Immature natural killer cell (primary cell): ENCODE results near the gene DSCAM. TPM values are rescaled to one million over a fixed set of nuclear protein-coding genes. Genes with fewer than 3 reads are reported as not detected.
A peak's percentile ranks its signal among the peaks of the same experiment; 100 is the strongest.

Source experiments
- DNase-seq, 3 donors: peaks; one replicate each; pipeline ENCODE4 v3.0.0; 2022; ENCODE audit warnings: mixed read lengths in 1 of 3
- H3K27ac Mint-ChIP-seq, 6 donors: one replicate each; pipeline ENCODE4 v1.8.0; 2020; ENCODE audit warnings: mixed read lengths in 6 of 6, mild to moderate bottlenecking in 5 of 6, inconsistent platforms in 4 of 6, moderate library complexity in 3 of 6
- H3K27me3 Mint-ChIP-seq, 3 donors: one replicate each; pipeline ENCODE4 v1.8.0; 2020 to 2021; ENCODE audit warnings: low read depth in 3 of 3, mild to moderate bottlenecking in 3 of 3, mixed read lengths in 3 of 3, moderate library complexity in 3 of 3, inconsistent platforms in 1 of 3
- H3K36me3 Mint-ChIP-seq, 3 donors: one replicate each; pipeline ENCODE4 v1.8.0; 2020; ENCODE audit warnings: mixed read lengths in 3 of 3, inconsistent platforms in 2 of 3, mild to moderate bottlenecking in 2 of 3
- H3K4me1 Mint-ChIP-seq, 2 donors: one replicate each; pipeline ENCODE4 v1.8.0; 2020; ENCODE audit warnings: inconsistent platforms in 2 of 2, mild to moderate bottlenecking in 2 of 2, mixed read lengths in 2 of 2, moderate library complexity in 1 of 2
- H3K4me3 Mint-ChIP-seq, 5 donors: one replicate each; pipeline ENCODE4 v1.8.0; 2020; ENCODE audit warnings: mild to moderate bottlenecking in 5 of 5, mixed read lengths in 5 of 5, inconsistent platforms in 3 of 5, moderate library complexity in 3 of 5
- H3K9me3 Mint-ChIP-seq, 6 donors: one replicate each; pipeline ENCODE4 v1.8.0; 2020; ENCODE audit warnings: mild to moderate bottlenecking in 6 of 6, mixed read lengths in 6 of 6, inconsistent platforms in 4 of 6, moderate library complexity in 3 of 6
- polyA plus RNA-seq, 3 donors: library from polyadenylated mRNA; unstranded; fragments of 300-500 nt; fragmentation: Illumina TruSeq; gene quantifications; one replicate each; pipeline ENCODE4 v1.2.3, GENCODE V29; 2021

The DSCAM gene
- polyA plus RNA-seq, 3 donors from 2014 or later: not detected

DNA sequence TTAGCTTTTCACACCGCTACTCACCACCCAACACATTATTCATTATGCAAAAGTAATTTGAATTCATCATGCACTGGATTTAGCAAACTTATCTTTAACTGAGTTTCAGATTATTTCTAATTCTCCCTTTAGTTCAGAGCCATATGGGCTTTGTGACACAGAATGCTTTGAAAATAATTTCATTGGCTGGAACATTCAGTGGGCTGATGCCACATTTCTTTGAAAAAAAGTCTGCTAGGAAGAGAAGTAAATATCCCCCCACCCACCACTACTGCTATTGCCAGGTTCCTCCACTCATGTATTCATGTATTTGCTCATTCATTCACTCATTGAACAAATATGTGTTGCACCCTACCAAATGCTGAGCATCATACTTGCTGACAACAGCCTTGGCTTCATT lies 280.5 kb downstream of the DSCAM start:
- Mint-ChIP-seq H3K4me3 (no peak overlapping the region), H3K9me3 (peaks cover 3 to 22% (median 14%) of the 10 kb centered on the region in 6 donors), H3K27me3 (peaks cover 0 to 2% (median 0%) of the 10 kb centered on the region in 3 donors), H3K27ac (no peak overlapping the region), H3K4me1 (no peaks in the 10 kb centered on the region), H3K36me3 (no peaks in the 10 kb centered on the region)
- no peak for DNase-seq

DNA sequence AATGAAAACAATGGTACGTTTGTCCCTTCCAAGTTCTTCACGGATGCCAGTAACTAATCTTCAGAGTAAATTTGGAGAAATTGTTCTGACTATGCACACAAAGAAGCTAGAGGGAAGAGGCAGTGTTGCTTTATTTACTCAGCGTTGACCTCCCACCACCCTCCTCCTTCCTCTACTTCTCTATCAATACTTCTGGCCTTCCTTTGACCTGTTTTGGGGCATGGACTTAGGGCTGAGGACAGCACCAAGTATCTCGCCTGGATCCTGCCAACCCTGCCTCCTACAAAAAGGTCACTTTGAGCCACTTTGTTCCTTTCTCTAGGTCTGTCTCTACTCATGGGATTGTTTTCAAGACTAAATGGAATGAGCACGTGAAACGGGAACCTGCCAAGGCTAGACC lies 282.6 kb downstream of the DSCAM start:
- Mint-ChIP-seq H3K36me3 (no peaks in the 10 kb centered on the region), H3K27ac (no peak overlapping the region), H3K4me3 (no peak overlapping the region), H3K27me3 (peaks cover 0 to 2% (median 0%) of the 10 kb centered on the region in 3 donors), H3K4me1 (no peaks in the 10 kb centered on the region), H3K9me3 (peaks cover 3 to 35% (median 12%) of the 10 kb centered on the region in 6 donors)
- no peak for DNase-seq

DNA sequence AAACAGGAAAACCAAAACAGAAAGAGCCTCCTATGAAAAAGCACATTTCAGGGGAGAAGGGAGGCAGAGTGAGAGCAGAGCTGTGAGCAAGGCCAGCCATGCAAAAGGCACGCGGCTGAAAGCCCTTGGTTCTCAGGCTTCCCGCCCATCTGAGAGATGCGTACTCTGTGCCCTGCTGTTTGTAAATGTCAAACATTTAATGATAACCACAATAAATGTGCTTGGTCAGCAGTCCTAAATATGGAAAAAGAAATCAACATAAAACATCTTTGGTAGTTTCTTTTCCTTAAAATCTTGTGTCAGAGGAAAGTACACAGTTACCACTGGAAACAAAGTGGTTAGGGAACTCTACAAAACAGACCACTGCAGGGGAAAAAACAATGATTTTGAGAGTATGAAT lies 283.1 kb downstream of the DSCAM start:
- no peak for DNase-seq
- Mint-ChIP-seq H3K27me3 (peaks cover 0 to 2% (median 0%) of the 10 kb centered on the region in 3 donors), H3K4me1 (no peaks in the 10 kb centered on the region), H3K27ac (no peak overlapping the region), H3K4me3 (no peak overlapping the region), H3K36me3 (no peaks in the 10 kb centered on the region), H3K9me3 (peaks cover 3 to 35% (median 12%) of the 10 kb centered on the region in 6 donors)

DNA sequence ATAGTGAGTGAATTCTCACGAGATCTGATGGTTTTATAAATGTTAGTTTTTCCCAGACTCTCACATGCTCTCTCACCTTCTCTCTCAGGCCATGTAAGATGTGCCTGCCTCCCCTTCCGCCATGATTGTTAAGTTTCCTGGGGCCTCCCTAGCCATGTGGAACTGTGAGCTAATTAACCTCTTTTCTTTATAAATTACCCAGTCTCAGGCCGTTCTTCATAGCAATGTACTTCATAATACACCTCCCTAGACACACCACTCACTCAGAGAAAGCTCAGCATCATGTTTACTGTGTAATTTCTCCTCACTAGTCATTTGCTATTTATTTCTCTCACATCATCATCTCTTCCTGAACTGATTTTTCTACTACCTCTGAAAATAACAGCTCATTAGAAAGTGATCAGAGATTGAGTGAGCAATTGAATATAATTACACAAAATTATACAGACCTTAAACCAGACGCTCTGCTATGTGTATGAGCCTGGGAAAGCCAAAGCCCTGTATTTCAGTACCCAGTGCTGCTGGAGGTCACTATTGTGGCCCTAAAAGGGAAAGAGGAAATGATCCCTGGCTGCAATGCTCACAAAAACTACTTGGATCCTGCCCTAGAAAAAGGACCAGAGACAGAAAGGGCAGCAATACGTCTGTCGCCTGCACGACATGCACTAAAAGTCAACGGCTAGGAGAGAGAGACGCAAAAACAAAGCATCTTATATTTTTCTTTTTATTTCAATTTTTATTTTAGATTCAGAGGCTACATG lies 284.5 kb downstream of the DSCAM start:
- Mint-ChIP-seq H3K27me3 (peaks cover 0 to 2% (median 0%) of the 10 kb centered on the region in 3 donors), H3K9me3 (peaks cover 3 to 34% (median 15%) of the 10 kb centered on the region in 6 donors), H3K36me3 (no peaks in the 10 kb centered on the region), H3K4me3 (no peak overlapping the region), H3K27ac (no peak overlapping the region), H3K4me1 (no peaks in the 10 kb centered on the region)
- DNase-seq: no peak

DNA sequence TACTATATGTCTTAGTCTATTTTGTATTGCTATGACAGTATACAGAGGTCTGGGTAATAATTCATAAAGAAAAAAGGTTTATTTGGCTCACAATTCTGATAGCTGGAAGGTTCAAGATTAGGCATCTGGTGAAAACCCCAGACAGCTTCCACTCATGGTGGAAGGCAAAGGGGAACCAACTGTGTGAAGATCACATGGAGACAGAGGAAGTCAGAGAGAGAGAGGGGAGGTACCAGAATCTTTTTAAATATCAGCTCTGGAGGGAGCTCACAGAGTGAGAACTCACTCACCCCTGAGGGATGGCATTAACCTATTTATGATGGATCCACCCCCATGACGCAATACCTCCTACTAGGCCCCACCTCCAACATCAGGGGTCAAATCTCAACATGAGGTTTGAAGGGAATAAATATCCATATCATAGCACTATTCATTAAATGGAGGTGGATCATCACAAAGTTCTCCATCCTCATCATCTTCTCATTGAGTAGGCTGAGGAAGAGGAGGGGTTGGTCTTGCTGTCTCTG lies 290.5 kb downstream of the DSCAM start:
- no peaks in the 10 kb centered on the region for H3K36me3 Mint-ChIP-seq
- H3K9me3 Mint-ChIP-seq: peaks cover 0 to 28% (median 11%) of the 10 kb centered on the region in 6 donors
- H3K4me1 Mint-ChIP-seq: no peaks in the 10 kb centered on the region
- H3K27ac Mint-ChIP-seq: no peak overlapping the region
- no peak overlapping the region for H3K4me3 Mint-ChIP-seq
- peaks cover 0 to 2% (median 0%) of the 10 kb centered on the region in 3 donors for H3K27me3 Mint-ChIP-seq
- DNase-seq: no peak

DNA sequence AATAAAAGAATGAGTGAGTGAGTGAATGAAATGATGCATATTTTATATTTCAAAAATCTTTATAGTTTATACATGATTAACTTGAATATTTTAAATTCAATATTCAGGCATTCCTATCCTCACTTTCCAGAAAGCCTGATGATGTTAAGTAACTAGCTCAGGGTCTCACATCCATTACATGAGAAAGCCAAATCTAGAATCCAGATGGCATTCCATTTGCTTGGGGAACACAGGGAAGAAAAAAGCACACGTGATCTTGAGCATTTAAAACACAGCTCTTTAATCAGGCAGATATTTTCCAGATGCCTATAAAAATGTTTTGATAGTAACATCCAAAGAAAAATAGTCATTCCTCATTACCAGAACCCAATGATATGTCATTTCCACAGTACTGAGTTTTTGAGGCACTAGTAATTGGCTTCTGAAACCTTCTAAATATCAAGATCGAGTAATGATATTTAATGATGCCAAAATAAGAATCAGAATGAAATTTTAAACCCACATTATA lies 291.9 kb downstream of the DSCAM start:
- H3K27me3 Mint-ChIP-seq: peaks cover 0 to 3% (median 2%) of the 10 kb centered on the region in 3 donors
- no peak overlapping the region for H3K27ac Mint-ChIP-seq
- peaks cover 0 to 20% (median 11%) of the 10 kb centered on the region in 6 donors for H3K9me3 Mint-ChIP-seq

DNA sequence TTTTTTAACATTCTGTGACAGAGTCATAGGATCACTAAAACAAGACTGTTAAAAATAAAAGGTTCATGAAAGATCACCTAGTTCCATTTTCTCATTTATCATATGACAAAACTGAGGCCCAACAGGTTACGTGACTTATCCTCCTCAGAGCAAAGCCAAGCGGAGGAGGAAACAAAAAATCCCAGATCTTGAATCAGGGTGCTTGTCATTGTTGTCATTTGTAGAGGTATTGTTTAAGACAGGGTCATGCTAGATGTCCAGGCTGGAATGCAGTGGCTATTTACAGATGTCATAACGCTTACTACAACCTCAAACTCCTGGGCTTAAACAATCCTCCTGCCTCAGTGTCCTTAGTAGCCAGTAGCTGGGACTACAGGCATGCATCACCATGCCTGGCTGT lies 293.2 kb downstream of the DSCAM start:
- Mint-ChIP-seq H3K4me1 (no peaks in the 10 kb centered on the region), H3K36me3 (no peaks in the 10 kb centered on the region), H3K27ac (no peak overlapping the region), H3K27me3 (peaks cover 0 to 3% (median 2%) of the 10 kb centered on the region in 3 donors), H3K9me3 (peaks cover 0 to 20% (median 10%) of the 10 kb centered on the region in 6 donors), H3K4me3 (no peak overlapping the region)
- no peak for DNase-seq

More for the DNA sequence above, 291.9 kb downstream of the DSCAM start:
- DNase-seq: no peak
- no peak overlapping the region for H3K4me3 Mint-ChIP-seq
- no peaks in the 10 kb centered on the region for H3K4me1 Mint-ChIP-seq
- no peaks in the 10 kb centered on the region for H3K36me3 Mint-ChIP-seq

DNA sequence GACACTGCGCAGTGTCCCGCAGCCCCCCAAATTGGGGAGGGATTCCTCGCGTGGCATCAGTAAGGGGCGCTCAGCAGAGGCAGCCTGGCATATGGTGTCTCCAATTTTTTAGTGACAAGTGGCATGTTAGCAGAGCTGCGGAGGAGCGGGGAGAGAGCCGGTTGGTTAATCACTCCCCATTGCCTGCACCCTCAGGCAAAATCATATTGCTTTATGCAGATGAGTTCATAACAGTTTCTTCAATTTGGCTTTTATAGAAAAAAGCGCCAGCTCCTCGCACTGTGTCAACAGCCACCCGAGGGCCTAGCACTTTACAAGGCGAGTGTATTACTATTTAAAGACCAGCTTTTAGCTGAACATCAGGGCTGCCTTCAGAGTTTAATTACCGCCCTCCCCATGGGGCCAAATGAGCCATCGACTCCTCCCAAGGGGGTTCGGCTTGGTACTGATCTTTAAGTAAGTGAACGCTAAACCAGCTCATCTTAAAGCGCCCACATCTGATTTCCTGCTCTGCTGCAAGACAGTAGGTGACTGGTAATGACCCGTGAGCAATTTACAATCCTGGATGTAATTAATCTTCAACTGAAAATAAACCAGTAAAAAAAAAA lies 298.9 kb downstream of the DSCAM start:
- peaks cover 0 to 3% (median 0%) of the 10 kb centered on the region in 3 donors for H3K27me3 Mint-ChIP-seq
- H3K9me3 Mint-ChIP-seq: peaks cover 6 to 17% (median 13%) of the 10 kb centered on the region in 6 donors
- no peak for DNase-seq
- no peak overlapping the region for H3K4me3 Mint-ChIP-seq
- H3K36me3 Mint-ChIP-seq: no peaks in the 10 kb centered on the region
- no peak overlapping the region for H3K27ac Mint-ChIP-seq
- no peaks in the 10 kb centered on the region for H3K4me1 Mint-ChIP-seq

DNA sequence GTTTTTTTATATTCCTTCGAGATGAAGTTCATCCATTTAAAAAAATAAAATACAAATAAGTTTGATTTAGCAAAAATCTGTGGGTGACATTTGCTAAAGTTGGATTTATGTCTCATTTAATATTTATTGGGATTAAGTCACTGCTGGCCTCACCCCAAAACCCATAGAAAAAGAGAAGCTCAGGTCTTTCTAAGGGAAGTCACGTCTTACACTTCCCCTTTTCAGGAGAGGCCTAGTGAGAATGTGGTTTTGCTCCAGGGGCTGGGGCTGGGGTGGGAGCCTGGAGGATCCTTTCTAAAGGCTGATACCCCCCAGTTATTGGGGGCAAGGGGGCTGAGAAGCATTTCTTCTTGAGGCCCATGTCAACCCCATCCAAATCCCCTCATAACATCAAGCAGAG lies 300.3 kb downstream of the DSCAM start:
- Mint-ChIP-seq H3K27ac (no peak overlapping the region), H3K27me3 (peaks cover 0 to 3% (median 0%) of the 10 kb centered on the region in 3 donors), H3K4me1 (no peaks in the 10 kb centered on the region), H3K4me3 (no peak overlapping the region), H3K36me3 (no peaks in the 10 kb centered on the region), H3K9me3 (peaks cover 6 to 17% (median 13%) of the 10 kb centered on the region in 6 donors)
- DNase-seq: no peak

DNA sequence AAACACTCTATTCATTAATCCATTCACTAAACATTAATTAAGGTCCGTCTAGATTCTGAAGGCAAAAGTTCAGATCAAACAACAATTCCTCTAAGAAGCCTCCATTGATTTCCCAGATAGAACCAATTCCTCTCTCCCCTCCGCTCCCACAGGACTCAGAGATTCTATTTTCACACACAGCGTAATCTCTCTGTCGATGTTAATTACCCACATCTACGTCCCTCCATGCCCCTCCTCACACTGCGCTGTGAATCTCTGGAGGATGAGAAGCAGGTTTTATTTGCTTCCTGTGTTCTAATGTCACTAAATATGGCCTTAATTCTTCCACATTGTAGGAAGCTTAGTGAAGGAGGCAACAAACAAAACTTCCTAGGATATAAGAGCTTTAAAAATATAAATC lies 306.7 kb downstream of the DSCAM start:
- no peaks in the 10 kb centered on the region for H3K36me3 Mint-ChIP-seq
- no peak overlapping the region for H3K27ac Mint-ChIP-seq
- H3K4me3 Mint-ChIP-seq: peak overlapping the region in 1 of 5 donors; percentile 31
- peaks cover 0 to 2% (median 0%) of the 10 kb centered on the region in 3 donors for H3K27me3 Mint-ChIP-seq
- DNase-seq: no peak
- H3K4me1 Mint-ChIP-seq: no peaks in the 10 kb centered on the region
- H3K9me3 Mint-ChIP-seq: peaks cover 8 to 12% (median 9%) of the 10 kb centered on the region in 6 donors

DNA sequence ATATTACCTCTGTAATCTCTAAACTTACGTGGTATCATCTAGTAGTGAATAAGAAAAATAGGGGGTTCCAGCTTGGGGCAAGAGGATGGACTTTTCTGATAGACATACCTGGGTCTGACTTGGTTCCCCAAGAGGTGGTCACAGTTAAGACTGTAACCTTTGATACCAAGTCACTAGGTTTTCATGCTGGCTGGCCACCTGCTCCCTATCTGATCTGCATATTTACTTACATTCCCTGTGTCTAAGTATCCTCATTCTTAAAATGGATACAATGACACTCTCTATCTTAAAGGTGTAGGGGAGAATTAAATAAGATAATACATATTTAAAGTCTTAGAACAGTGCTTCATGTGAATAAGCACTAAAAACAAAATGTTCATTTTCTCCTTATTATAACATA lies 312.1 kb downstream of the DSCAM start:
- Mint-ChIP-seq H3K27ac (no peak overlapping the region), H3K27me3 (peaks cover 0 to 7% (median 2%) of the 10 kb centered on the region in 3 donors), H3K4me3 (no peak overlapping the region), H3K36me3 (no peaks in the 10 kb centered on the region), H3K9me3 (peaks cover 0 to 21% (median 9%) of the 10 kb centered on the region in 6 donors), H3K4me1 (no peaks in the 10 kb centered on the region)
- DNase-seq: no peak

DNA sequence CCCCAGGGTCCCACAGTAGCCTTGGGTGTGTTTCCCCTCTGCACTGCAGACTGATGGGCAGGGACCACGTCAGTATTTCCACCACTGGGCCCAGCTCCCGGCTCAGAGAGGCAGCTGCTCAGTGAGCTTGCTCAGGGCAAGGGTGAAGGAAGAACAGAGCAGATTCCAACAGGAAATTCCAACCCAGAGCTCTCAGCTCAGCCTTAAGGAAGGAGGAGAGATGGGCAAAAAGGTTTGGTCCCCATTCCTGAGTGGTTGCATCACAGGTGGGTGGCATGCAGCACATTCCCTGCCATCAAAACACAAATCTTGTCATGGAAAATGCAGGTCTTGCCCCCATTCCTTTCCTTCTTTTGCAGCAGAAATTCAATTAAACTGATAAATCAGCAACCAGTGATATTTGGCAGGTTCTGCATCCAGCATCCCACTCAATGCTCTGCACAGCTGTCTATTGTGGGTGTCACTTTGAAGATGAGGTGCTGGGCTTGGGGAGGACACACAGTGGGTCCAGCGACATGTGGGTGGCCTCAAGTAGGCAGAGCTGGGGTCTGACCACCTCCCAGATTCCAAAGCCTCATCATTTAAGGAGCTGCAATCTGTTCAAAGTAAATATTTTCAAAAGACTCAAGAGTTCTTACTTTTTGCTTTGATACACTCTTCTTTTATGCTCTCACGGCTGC lies 315.4 kb downstream of the DSCAM start:
- H3K4me1 Mint-ChIP-seq: no peaks in the 10 kb centered on the region
- H3K27me3 Mint-ChIP-seq: peaks cover 0 to 6% (median 4%) of the 10 kb centered on the region in 3 donors
- no peak overlapping the region for H3K4me3 Mint-ChIP-seq
- no peak overlapping the region for H3K27ac Mint-ChIP-seq
- DNase-seq: no peak
- H3K9me3 Mint-ChIP-seq: peaks cover 4 to 16% (median 12%) of the 10 kb centered on the region in 6 donors
- H3K36me3 Mint-ChIP-seq: no peaks in the 10 kb centered on the region

DNA sequence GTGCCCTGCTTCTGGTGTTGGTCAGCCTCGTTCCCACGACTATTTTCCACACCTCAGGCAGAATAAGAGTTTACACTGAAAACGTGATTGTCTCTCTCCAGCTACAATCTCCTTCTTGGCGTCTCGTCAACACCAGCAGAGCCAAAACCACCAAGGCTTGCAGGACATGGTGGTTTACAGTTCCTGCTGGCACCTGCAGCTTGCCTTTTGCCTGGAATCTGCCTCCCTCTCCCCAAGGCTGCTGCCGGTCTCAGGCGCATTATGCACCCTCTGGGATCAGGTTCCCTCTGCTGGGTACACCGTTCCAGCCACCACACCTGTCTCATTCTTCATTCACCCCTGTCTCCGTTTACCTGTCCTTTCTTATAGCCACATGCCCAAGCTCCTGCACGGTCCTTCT lies 315.9 kb downstream of the DSCAM start:
- Mint-ChIP-seq H3K9me3 (peaks cover 4 to 20% (median 12%) of the 10 kb centered on the region in 6 donors), H3K27ac (no peak overlapping the region), H3K27me3 (peaks cover 0 to 6% (median 4%) of the 10 kb centered on the region in 3 donors), H3K36me3 (no peaks in the 10 kb centered on the region), H3K4me3 (no peak overlapping the region), H3K4me1 (no peaks in the 10 kb centered on the region)
- DNase-seq: no peak
